Measurements from ENCODE around the gene BUD31. TPM values are rescaled to one million over a fixed set of nuclear protein-coding genes. Genes with fewer than 3 reads are reported as not detected.

Gene BUD31
- total and polyA plus RNA-seq, 2 of the 8 experiments (the other 6 are each of a cell fraction or from before 2014, with no cell fraction given), result 46.7 to 114 TPM

DNA sequence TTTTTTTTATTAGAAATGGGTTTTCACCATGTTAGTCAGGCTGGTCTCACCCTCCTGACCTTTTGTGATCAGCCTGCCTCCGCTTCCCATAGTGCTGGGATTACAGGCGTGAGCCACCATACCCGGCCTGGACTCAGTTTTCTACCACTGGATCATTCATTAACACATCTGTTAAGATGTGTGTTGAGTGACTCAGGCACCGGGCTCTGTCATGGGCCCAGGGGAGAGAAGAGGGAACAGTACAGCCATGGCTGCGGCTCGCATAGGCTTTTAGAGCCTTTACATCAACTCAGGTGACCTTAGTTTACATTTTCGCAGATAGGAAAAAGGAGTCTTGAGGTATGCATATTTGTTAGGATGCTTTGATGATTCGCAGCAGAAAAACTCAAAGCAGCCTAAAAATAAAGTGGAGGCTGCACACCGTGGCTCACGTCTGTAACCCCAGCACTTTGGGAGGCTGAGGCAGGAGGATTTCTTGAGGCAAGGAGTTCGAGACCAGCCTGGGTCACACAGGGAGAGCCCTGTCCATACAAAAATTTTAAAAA, 37.3 kb upstream of the BUD31 start:
- Histone ChIP-seq H3K79me1 (ENCODE audit: low read depth, low read length) (peaks cover 3% of the 10 kb centered on the region; the same call in 1 of the 2 replicates), H3K23ac (ENCODE audit: insufficient read length) (no peak overlapping the region), H3K27ac (ENCODE audit: low read depth, low read length) (no peak overlapping the region), H3K79me2 (ENCODE audit: control insufficient read depth in 1 of 2, insufficient read depth in 2 of 2, low read length in 2 of 2) (peaks cover 0 to 5% of the 10 kb centered on the region in 2 experiments; a peak in 2 of 4 replicates), H3K27me3 (replicated peaks in 1 of 4; ENCODE audit: control insufficient read depth in 3 of 4, extremely low read depth in 1 of 4, insufficient read depth in 3 of 4, low read length in 3 of 4) (no peaks in the 10 kb centered on the region), H3K18ac (ENCODE audit: extremely low read depth, low read length) (no peak overlapping the region; the same call in 1 of the 2 replicates), H2BK5ac (ENCODE audit: low read depth, low read length) (no peak overlapping the region), H2BK12ac (ENCODE audit: low read depth, low read length) (no peak overlapping the region), H3K9ac (replicated peaks in 1 of 4; ENCODE audit: extremely low read depth in 1 of 4, low read depth in 3 of 4, low read length in 3 of 4) (no peak overlapping the region), H2BK15ac (ENCODE audit: low read length) (no peak overlapping the region), H2AFZ (ENCODE audit: low read length) (no peak overlapping the region), H4K8ac (ENCODE audit: extremely low read depth, insufficient read depth, low read length) (no peak overlapping the region), H2BK120ac (replicated peaks; ENCODE audit: low read depth, low read length) (no peak overlapping the region), H3K4me3 (ENCODE audit: extremely low read depth in 1 of 4, insufficient read depth in 2 of 4, low read depth in 3 of 4, low read length in 4 of 4) (no peak overlapping the region), H4K20me1 (replicated peaks in 1 of 2; ENCODE audit: control insufficient read depth in 1 of 2, insufficient read depth in 2 of 2, low read length in 2 of 2) (peaks cover 2 to 4% of the 10 kb centered on the region in 2 experiments), H3K4me2 (ENCODE audit: insufficient read depth in 1 of 2, low read depth in 2 of 2, low read length in 2 of 2) (no peak overlapping the region), H3K4me1 (replicated peaks in 1 of 4; ENCODE audit: control insufficient read depth in 3 of 4, insufficient read depth in 4 of 4, low read length in 3 of 4) (peaks cover 0 to 7% (median 4%) of the 10 kb centered on the region in 4 experiments; a peak in 6 of 7 replicates), H3K56ac (replicated peaks; ENCODE audit: insufficient read length, low read depth, low read length) (no peak overlapping the region), H4K5ac (ENCODE audit: insufficient read length, low read depth, low read length) (no peak overlapping the region), H4K91ac (replicated peaks; ENCODE audit: insufficient read length, low read length) (no peak overlapping the region), H3K4ac (replicated peaks; ENCODE audit: insufficient read length, low read depth, low read length) (no peak overlapping the region), H3K23me2 (ENCODE audit: low read depth, low read length) (0 out of 2 replicates have a peak, but pooled peaks cover 6% of the 10 kb centered on the region), H3K36me3 (ENCODE audit: control insufficient read depth in 2 of 4, insufficient read depth in 4 of 4, low read length in 3 of 4) (no peaks in the 10 kb centered on the region), H2AK5ac (ENCODE audit: low read depth, low read length) (no peak overlapping the region), H2BK20ac (ENCODE audit: low read length) (no peak overlapping the region), H3K9me3 (ENCODE audit: insufficient read depth in 2 of 2, low read depth in 1 of 2, low read length in 1 of 2) (no peaks in the 10 kb centered on the region), H3K14ac (ENCODE audit: insufficient read length) (no peak overlapping the region)
- FAIRE-seq (no peak), DNase-seq (ENCODE audit: low read depth in 1 of 2, low spot score in 2 of 2) (no peak)
- ChIA-PET POLR2A (ENCODE audit: partially characterized antibody) (interaction anchor here (0.6 to 5.5 kb wide), 4 partner anchors 13 to 455 kb away, joined by 3 to 49 read pairs (median 4); no protein-coding TSS in a partner anchor), CTCF (ENCODE audit: partially characterized antibody) (interaction anchor here (0.6 to 1.7 kb wide), 5 partner anchors 8 to 61 kb away, joined by 3 to 5 read pairs (median 5); no protein-coding TSS in a partner anchor)
- no peak for TF ChIP-seq SAP30 (IDR thresholded peaks at IDR 0.05; ENCODE audit: insufficient read depth, insufficient replicate concordance, low read length)
- TF ChIP-seq, protein P1, sequence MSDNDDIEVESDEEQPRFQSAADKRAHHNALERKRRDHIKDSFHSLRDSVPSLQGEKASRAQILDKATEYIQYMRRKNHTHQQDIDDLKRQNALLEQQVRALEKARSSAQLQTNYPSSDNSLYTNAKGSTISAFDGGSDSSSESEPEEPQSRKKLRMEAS (IDR thresholded peaks at IDR 0.05), result no peak
- TF ChIP-seq RFX5 (IDR thresholded peaks at IDR 0.05; ENCODE audit: borderline replicate concordance, low read depth, low read length), result no peak
- TF ChIP-seq GABPA (IDR thresholded peaks at IDR 0.05; ENCODE audit: borderline replicate concordance, insufficient read depth, low read length), result no peak
- TF ChIP-seq GTF2F1 (IDR thresholded peaks at IDR 0.05; ENCODE audit: borderline replicate concordance, low read depth, low read length), result no peak
- TF ChIP-seq TAF7 (optimal IDR thresholded peaks at IDR 0.05; ENCODE audit: borderline replicate concordance, low read depth, low read length), result no peak
- 97% methylated on average over 11 of the region's 11 CpGs; no CpG with 5 or more reads in 1 of the 2 experiments for WGBS, 2 experiments (ENCODE audit: extremely low coverage in 1 of 2, insufficient coverage in 1 of 2, insufficient read length in 1 of 2, insufficient replicate concordance in 2 of 2, low coverage in 1 of 2, low lambda C conversion rate in 2 of 2, missing lambda C conversion rate in 1 of 2)
